Neural progenitor cell (in vitro differentiated cells): ENCODE measurements around the gene GSG1. TPM values are rescaled to one million over a fixed set of nuclear protein-coding genes. Genes with fewer than 3 reads are reported as not detected.

ENCODE experiments used
- DNase-seq: peaks from one replicate; pipeline ENCODE4 v3.0.0-alpha.2; 2016; ENCODE audit warnings: low spot score
- H2AFZ ChIP-seq: fragments of 200-600 bp; sonication (generic); replicated peaks from 2 replicates; pipeline ENCODE4 v1.6.1; 2016; ENCODE audit warnings: antibody characterized with exemption
- H3F3A ChIP-seq: fragments of 200-600 bp; sonication (generic); 2 replicates; pipeline ENCODE4 v1.6.1; 2016; ENCODE audit warnings: antibody characterized with exemption, low read depth
- H3K27ac ChIP-seq: fragments of 200-600 bp; sonication (generic); 2 replicates; pipeline ENCODE4 v1.5.1; 2016; ENCODE audit warnings: mild to moderate bottlenecking
- H3K27me3 ChIP-seq: fragments of 200-600 bp; sonication (generic); 2 replicates; pipeline ENCODE4 v1.6.1; 2016; ENCODE audit warnings: mild to moderate bottlenecking, moderate library complexity
- H3K36me3 ChIP-seq: fragments of 200-600 bp; sonication (generic); 2 replicates; pipeline ENCODE4 v1.5.1; 2016
- H3K4me1 ChIP-seq: fragments of 200-600 bp; sonication (generic); 2 replicates; pipeline ENCODE4 v1.6.1; 2016; ENCODE audit warnings: mixed run types
- H3K4me2 ChIP-seq: fragments of 200-600 bp; sonication (generic); 2 replicates; pipeline ENCODE4 v1.6.1; 2016
- H3K4me3 ChIP-seq: fragments of 200-600 bp; sonication (generic); 2 replicates; pipeline ENCODE4 v1.5.1; 2016
- H3K79me2 ChIP-seq: fragments of 200-600 bp; sonication (generic); 2 replicates; pipeline ENCODE4 v1.6.1; 2016; ENCODE audit warnings: low read depth
- H3K9ac ChIP-seq: fragments of 200-600 bp; sonication (generic); 2 replicates; pipeline ENCODE4 v1.6.1; 2016
- H3K9me3 ChIP-seq: fragments of 200-600 bp; sonication (generic); 2 replicates; pipeline ENCODE4 v1.5.1; 2016; ENCODE audit warnings: low read depth
- H4K20me1 ChIP-seq: fragments of 200-600 bp; sonication (generic); 2 replicates; pipeline ENCODE4 v1.6.1; 2016; ENCODE audit warnings: low read depth
- H3K27ac Mint-ChIP-seq: 3 replicates; pipeline ENCODE4 v1.8.0; 2021; ENCODE audit warnings: mixed read lengths
- H3K27me3 Mint-ChIP-seq: 2 replicates; pipeline ENCODE4 v1.8.0; 2022; ENCODE audit warnings: low read depth, mild to moderate bottlenecking, inconsistent platforms, moderate library complexity, mixed read lengths; ENCODE audit not compliant: insufficient read depth
- H3K36me3 Mint-ChIP-seq: 3 replicates; pipeline ENCODE4 v1.8.0; 2021; ENCODE audit warnings: mixed read lengths
- H3K4me1 Mint-ChIP-seq: 3 replicates; pipeline ENCODE4 v1.8.0; 2021; ENCODE audit warnings: mixed read lengths
- H3K4me3 Mint-ChIP-seq: 3 replicates; pipeline ENCODE4 v1.8.0; 2021; ENCODE audit warnings: mild to moderate bottlenecking, moderate library complexity, mixed read lengths
- H3K9me3 Mint-ChIP-seq: 3 replicates; pipeline ENCODE4 v1.8.0; 2020; ENCODE audit warnings: mixed read lengths
- CTCF ChIP-seq: fragments of 200-600 bp; sonication (generic); IDR thresholded peaks from 2 replicates; pipeline ENCODE4 v1.5.1; 2017; ENCODE audit warnings: antibody characterized with exemption, mild to moderate bottlenecking
- EZH2 ChIP-seq: fragments of 200-600 bp; sonication (generic); IDR thresholded peaks from 2 replicates; pipeline ENCODE4 v1.6.1; 2017; ENCODE audit warnings: antibody characterized with exemption, mild to moderate bottlenecking, moderate library complexity
- EZH2phosphoT487 ChIP-seq: fragments of 200-600 bp; sonication (generic); IDR thresholded peaks from 2 replicates; pipeline ENCODE4 v1.6.1; 2017; ENCODE audit warnings: antibody characterized with exemption
- total RNA-seq: library from RNA; depleted of rRNA; stranded (reverse); fragments of >200 nt; gene quantifications from 2 replicates; pipeline ENCODE4 v1.2.3, GENCODE V29; 2015; ENCODE audit warnings: low replicate concordance

The GSG1 gene
- total RNA-seq, 1 donor from 2014 or later: not detected

GRCh38 chr12:13042666-13043230, 60.7 kb downstream of the GSG1 start:
- H3K4me3 Mint-ChIP-seq: peak overlapping the region; percentile 94
- H3K27ac Mint-ChIP-seq: no peak overlapping the region
- Histone ChIP-seq H3K9me3 (no peaks in the 10 kb centered on the region), H3K4me2 (no peak overlapping the region), H3F3A (peaks cover 2% of the 10 kb centered on the region), H3K4me3 (no peak overlapping the region), H3K36me3 (no peaks in the 10 kb centered on the region), H3K4me1 (peaks cover 12% of the 10 kb centered on the region), H4K20me1 (no peaks in the 10 kb centered on the region), H3K79me2 (peaks cover 26% of the 10 kb centered on the region), H3K9ac (no peak overlapping the region), H3K27me3 (peaks cover 9% of the 10 kb centered on the region), H3K27ac (no peak overlapping the region), H2AFZ (no peak overlapping the region)
- no peaks in the 10 kb centered on the region for H3K27me3 Mint-ChIP-seq
- TF ChIP-seq EZH2 (no peak), CTCF (no peak), EZH2phosphoT487 (no peak)
- H3K4me1 Mint-ChIP-seq: peaks cover 14% of the 10 kb centered on the region
- no peaks in the 10 kb centered on the region for H3K9me3 Mint-ChIP-seq
- no peaks in the 10 kb centered on the region for H3K36me3 Mint-ChIP-seq
- DNase-seq: no peak

GRCh38 chr12:13041224-13041623, 62.2 kb downstream of the GSG1 start:
- peaks cover 9% of the 10 kb centered on the region for H3K27me3 ChIP-seq
- Mint-ChIP-seq H3K4me1 (peaks cover 14% of the 10 kb centered on the region), H3K27me3 (no peaks in the 10 kb centered on the region), H3K4me3 (no peak overlapping the region), H3K27ac (no peak overlapping the region), H3K9me3 (no peaks in the 10 kb centered on the region), H3K36me3 (no peaks in the 10 kb centered on the region)
- peaks cover 12% of the 10 kb centered on the region for H3K4me1 ChIP-seq
- no peak overlapping the region for H3K4me2 ChIP-seq
- H3F3A ChIP-seq: peaks cover 2% of the 10 kb centered on the region
- no peaks in the 10 kb centered on the region for H4K20me1 ChIP-seq
- H3K36me3 ChIP-seq: no peaks in the 10 kb centered on the region
- H2AFZ ChIP-seq: no peak overlapping the region
- H3K4me3 ChIP-seq: no peak overlapping the region
- H3K9ac ChIP-seq: no peak overlapping the region
- peaks cover 14% of the 10 kb centered on the region for H3K79me2 ChIP-seq
- no peak for DNase-seq
- H3K9me3 ChIP-seq: no peaks in the 10 kb centered on the region
- no peak for TF ChIP-seq EZH2
- no peak for TF ChIP-seq EZH2phosphoT487
- no peak for TF ChIP-seq CTCF
- no peak overlapping the region for H3K27ac ChIP-seq

- Histone ChIP-seq H3K4me3 (no peak overlapping the region), H2AFZ (no peak overlapping the region), H3K4me2 (no peak overlapping the region), H3K9me3 (no peaks in the 10 kb centered on the region), H3F3A (peaks cover 2% of the 10 kb centered on the region), H3K27me3 (peaks cover 9% of the 10 kb centered on the region), H3K36me3 (no peaks in the 10 kb centered on the region), H3K27ac (no peak overlapping the region), H4K20me1 (no peaks in the 10 kb centered on the region), H3K79me2 (no peaks in the 10 kb centered on the region), H3K9ac (no peak overlapping the region), H3K4me1 (no peaks in the 10 kb centered on the region)
- Mint-ChIP-seq H3K4me3 (no peak overlapping the region), H3K27ac (no peak overlapping the region), H3K27me3 (peaks cover under 1% of the 10 kb centered on the region), H3K4me1 (peaks cover 3% of the 10 kb centered on the region), H3K36me3 (no peaks in the 10 kb centered on the region), H3K9me3 (no peaks in the 10 kb centered on the region)
- TF ChIP-seq EZH2 (no peak), CTCF (no peak), EZH2phosphoT487 (no peak)
- DNase-seq: no peak
These were observed 64.0 kb downstream of the GSG1 start for GRCh38 chr12:13039328-13039956.
